GM23248 (cell line): Measurements from ENCODE around the gene FBXO44.

Source experiments
- EZH2 ChIP-seq: fragments of 200-600 bp; sonication (generic); IDR thresholded peaks from 2 replicates; pipeline ENCODE4 v1.6.1; 2018; ENCODE audit warnings: antibody characterized with exemption, mild to moderate bottlenecking; ENCODE audit not compliant: insufficient read depth, poor library complexity, severe bottlenecking
- EZH2phosphoT487 ChIP-seq: fragments of 200-600 bp; sonication (generic); IDR thresholded peaks from 2 replicates; pipeline ENCODE4 v1.6.1; 2018; ENCODE audit warnings: antibody characterized with exemption, moderate library complexity, mild to moderate bottlenecking, low read depth; ENCODE audit not compliant: insufficient read depth

DNA sequence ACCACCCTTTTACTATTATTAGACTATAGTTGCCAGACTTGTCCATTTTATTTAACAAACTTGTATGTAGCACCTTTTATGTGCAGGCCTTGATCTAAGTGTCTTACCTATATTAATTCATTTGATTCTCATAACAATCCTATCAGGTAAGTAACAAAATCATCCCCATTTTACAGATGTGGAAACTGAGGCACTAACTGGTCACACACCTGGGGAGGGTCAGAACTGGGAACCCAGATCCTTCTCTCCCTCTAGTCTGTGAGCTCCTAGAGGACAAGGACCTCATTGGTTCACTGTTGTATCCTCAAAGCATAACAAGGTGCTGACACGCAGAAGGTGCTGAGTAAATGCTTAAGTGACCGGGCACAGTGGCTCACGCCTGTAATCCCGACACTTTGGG, 15.3 kb upstream of the FBXO44 start:
- TF ChIP-seq EZH2, result no peak
- TF ChIP-seq EZH2phosphoT487, result no peak
